ENCODE data around the gene ZBTB4. TPM values are rescaled to one million over a fixed set of nuclear protein-coding genes. Genes with fewer than 3 reads are reported as not detected.
A peak's percentile ranks its signal among the peaks of the same experiment; 100 is the strongest.

Gene ZBTB4
- total RNA-seq, 2 experiments from 2014 or later: 29.8 to 30.0 TPM

GRCh38 chr17:7468290-7468689 is 11.1 kb downstream of the ZBTB4 start:
- Mint-ChIP-seq H3K27me3 (ENCODE audit: low read depth) (no peaks in the 10 kb centered on the region), H3K9me3 (ENCODE audit: insufficient read depth) (no peaks in the 10 kb centered on the region), H3K4me1 (ENCODE audit: low read depth) (peaks cover 34% of the 10 kb centered on the region), H3K27ac (no peak overlapping the region), H3K36me3 (ENCODE audit: low read depth) (peaks cover 16% of the 10 kb centered on the region), H3K4me3 (no peak overlapping the region)
- POLR2A ChIA-PET: interaction anchor here (1.0 to 2.1 kb wide), 4 partner anchors 8 to 16 kb away, joined by 3 to 10 read pairs (median 5); partner anchors contain the start of genes POLR2A and ZBTB4
- ATAC-seq (no peak), DNase-seq (no peak)
- CTCF ChIA-PET: interaction anchor here (1.0 to 1.7 kb wide), 2 partner anchors 32 to 93 kb away, joined by 3 to 4 read pairs; no protein-coding TSS in a partner anchor

- peaks cover 31% of the 10 kb centered on the region for H3K4me1 Mint-ChIP-seq (ENCODE audit: low read depth)
- H3K4me3 Mint-ChIP-seq: no peak overlapping the region
- H3K27me3 Mint-ChIP-seq (ENCODE audit: low read depth): no peaks in the 10 kb centered on the region
- CTCF ChIA-PET: interaction anchor here (1.0 to 1.7 kb wide), 3 partner anchors 31 to 93 kb away, joined by 3 to 4 read pairs (median 4); no protein-coding TSS in a partner anchor
- ATAC-seq: no peak
- POLR2A ChIA-PET: interaction anchor here (1.0 to 2.1 kb wide), 4 partner anchors 9 to 17 kb away, joined by 3 to 10 read pairs (median 8); partner anchors contain the start of gene POLR2A
- H3K9me3 Mint-ChIP-seq (ENCODE audit: insufficient read depth): no peaks in the 10 kb centered on the region
- no peak for DNase-seq
- peak overlapping the region; percentile 64 for H3K27ac Mint-ChIP-seq
- peaks cover 18% of the 10 kb centered on the region for H3K36me3 Mint-ChIP-seq (ENCODE audit: low read depth)
Measured at GRCh38 chr17:7467498-7467897, 11.9 kb downstream of the ZBTB4 start.

GRCh38 chr17:7466639-7467341 is 12.6 kb downstream of the ZBTB4 start:
- H3K36me3 Mint-ChIP-seq (ENCODE audit: low read depth): peaks cover 18% of the 10 kb centered on the region
- ATAC-seq (no peak), DNase-seq (no peak)
- no peaks in the 10 kb centered on the region for H3K9me3 Mint-ChIP-seq (ENCODE audit: insufficient read depth)
- H3K4me1 Mint-ChIP-seq (ENCODE audit: low read depth): peaks cover 27% of the 10 kb centered on the region
- H3K4me3 Mint-ChIP-seq: no peak overlapping the region
- no peaks in the 10 kb centered on the region for H3K27me3 Mint-ChIP-seq (ENCODE audit: low read depth)
- ChIA-PET POLR2A (interaction anchor here (1.0 to 2.1 kb wide), 4 partner anchors 10 to 18 kb away, joined by 4 to 10 read pairs (median 8); partner anchors contain the start of genes POLR2A and ZBTB4), CTCF (interaction anchor here (1.0 to 1.7 kb wide), 3 partner anchors 30 to 94 kb away, joined by 4 read pairs; no protein-coding TSS in a partner anchor)
- H3K27ac Mint-ChIP-seq: peak overlapping the region; percentile 43

- DNase-seq: no peak
- Mint-ChIP-seq H3K4me3 (no peak overlapping the region), H3K4me1 (ENCODE audit: low read depth) (peaks cover 22% of the 10 kb centered on the region), H3K27ac (no peak overlapping the region), H3K9me3 (ENCODE audit: insufficient read depth) (no peaks in the 10 kb centered on the region), H3K36me3 (ENCODE audit: low read depth) (peaks cover 21% of the 10 kb centered on the region), H3K27me3 (ENCODE audit: low read depth) (no peaks in the 10 kb centered on the region)
- POLR2A ChIA-PET: interaction anchor here (1.0 to 2.1 kb wide), 4 partner anchors 9 to 18 kb away, joined by 4 to 10 read pairs (median 8); partner anchors contain the start of genes POLR2A and ZBTB4
- CTCF ChIA-PET: interaction anchor here (1.0 to 1.2 kb wide), 2 partner anchors 49 to 94 kb away, joined by 4 read pairs; no protein-coding TSS in a partner anchor
- ATAC-seq: no peak
Measured at GRCh38 chr17:7466318-7466638, 13.2 kb downstream of the ZBTB4 start.

GRCh38 chr17:7465597-7466275 is 13.7 kb downstream of the ZBTB4 start:
- H3K36me3 Mint-ChIP-seq (ENCODE audit: low read depth): peaks cover 26% of the 10 kb centered on the region
- DNase-seq (no peak), ATAC-seq (no peak)
- peaks cover 20% of the 10 kb centered on the region for H3K4me1 Mint-ChIP-seq (ENCODE audit: low read depth)
- H3K9me3 Mint-ChIP-seq (ENCODE audit: insufficient read depth): no peaks in the 10 kb centered on the region
- ChIA-PET POLR2A (interaction anchor here (0.6 to 2.1 kb wide), 4 partner anchors 11 to 19 kb away, joined by 3 to 10 read pairs (median 7); partner anchors contain the start of genes POLR2A and ZBTB4), CTCF (no interaction called here)
- H3K27me3 Mint-ChIP-seq (ENCODE audit: low read depth): no peaks in the 10 kb centered on the region
- no peak overlapping the region for H3K27ac Mint-ChIP-seq
- no peak overlapping the region for H3K4me3 Mint-ChIP-seq

- Mint-ChIP-seq H3K27me3 (ENCODE audit: low read depth) (no peaks in the 10 kb centered on the region), H3K4me1 (ENCODE audit: low read depth) (peaks cover 27% of the 10 kb centered on the region), H3K9me3 (ENCODE audit: insufficient read depth) (no peaks in the 10 kb centered on the region), H3K4me3 (no peak overlapping the region), H3K36me3 (ENCODE audit: low read depth) (peaks cover 38% of the 10 kb centered on the region), H3K27ac (no peak overlapping the region)
- ChIA-PET CTCF (interaction anchor here (0.9 kb wide), 1 partner anchor 18 kb away, joined by 7 read pairs; no protein-coding TSS in a partner anchor), POLR2A (interaction anchor here (3.6 kb wide), 1 partner anchor 21 kb away, joined by 19 read pairs; the partner anchor contains the start of gene POLR2A)
- DNase-seq (no peak), ATAC-seq (no peak)
Measured at GRCh38 chr17:7464081-7464480, 15.3 kb downstream of the ZBTB4 start.

GRCh38 chr17:7463372-7463846 is 16.0 kb downstream of the ZBTB4 start:
- no peaks in the 10 kb centered on the region for H3K9me3 Mint-ChIP-seq (ENCODE audit: insufficient read depth)
- no peaks in the 10 kb centered on the region for H3K27me3 Mint-ChIP-seq (ENCODE audit: low read depth)
- ChIA-PET CTCF (no interaction called here), POLR2A (interaction anchor here (1.0 to 3.6 kb wide), 2 partner anchors 12 to 21 kb away, joined by 4 to 19 read pairs; partner anchors contain the start of gene POLR2A)
- DNase-seq (no peak), ATAC-seq (no peak)
- peaks cover 26% of the 10 kb centered on the region for H3K4me1 Mint-ChIP-seq (ENCODE audit: low read depth)
- peaks cover 45% of the 10 kb centered on the region for H3K36me3 Mint-ChIP-seq (ENCODE audit: low read depth)
- no peak overlapping the region for H3K4me3 Mint-ChIP-seq
- no peak overlapping the region for H3K27ac Mint-ChIP-seq

- POLR2A ChIA-PET: interaction anchor here (0.6 to 3.6 kb wide), 5 partner anchors 13 to 268 kb away, joined by 3 to 19 read pairs (median 4); partner anchors contain the start of genes POLR2A and ZBTB4
- ATAC-seq (no peak), DNase-seq (no peak)
- H3K36me3 Mint-ChIP-seq (ENCODE audit: low read depth): peaks cover 46% of the 10 kb centered on the region
- H3K9me3 Mint-ChIP-seq (ENCODE audit: insufficient read depth): no peaks in the 10 kb centered on the region
- no peak overlapping the region for H3K4me3 Mint-ChIP-seq
- H3K27ac Mint-ChIP-seq: no peak overlapping the region
- H3K4me1 Mint-ChIP-seq (ENCODE audit: low read depth): peaks cover 26% of the 10 kb centered on the region
- CTCF ChIA-PET: interaction anchor here (1.6 kb wide), 1 partner anchor 17 kb away, joined by 3 read pairs; the partner anchor contains the start of gene ZBTB4
- no peaks in the 10 kb centered on the region for H3K27me3 Mint-ChIP-seq (ENCODE audit: low read depth)
Measured at GRCh38 chr17:7462474-7463371, 16.7 kb downstream of the ZBTB4 start.

GRCh38 chr17:7460850-7461660 is 18.4 kb downstream of the ZBTB4 start:
- no peaks in the 10 kb centered on the region for H3K9me3 Mint-ChIP-seq (ENCODE audit: insufficient read depth)
- H3K36me3 Mint-ChIP-seq (ENCODE audit: low read depth): peaks cover 43% of the 10 kb centered on the region
- H3K27me3 Mint-ChIP-seq (ENCODE audit: low read depth): no peaks in the 10 kb centered on the region
- ChIA-PET POLR2A (interaction anchor here (1.9 to 3.6 kb wide), 2 partner anchors 19 to 24 kb away, joined by 5 to 19 read pairs; partner anchors contain the start of genes POLR2A and ZBTB4), CTCF (interaction anchor here (1.3 to 1.6 kb wide), 2 partner anchors 19 to 41 kb away, joined by 3 to 4 read pairs; partner anchors contain the start of gene ZBTB4)
- H3K4me3 Mint-ChIP-seq: no peak overlapping the region
- no peak for DNase-seq
- ATAC-seq: no peak
- H3K27ac Mint-ChIP-seq: no peak overlapping the region
- H3K4me1 Mint-ChIP-seq (ENCODE audit: low read depth): peaks cover 24% of the 10 kb centered on the region

GRCh38 chr17:7459961-7460545 is 19.4 kb downstream of the ZBTB4 start:
- ATAC-seq (no peak), DNase-seq (no peak)
- H3K27ac Mint-ChIP-seq: no peak overlapping the region
- POLR2A ChIA-PET: interaction anchor here (3.6 kb wide), 1 partner anchor 25 kb away, joined by 19 read pairs; the partner anchor contains the start of gene POLR2A
- CTCF ChIA-PET: interaction anchor here (1.3 kb wide), 1 partner anchor 42 kb away, joined by 4 read pairs; no protein-coding TSS in a partner anchor
- H3K4me3 Mint-ChIP-seq: no peak overlapping the region
- H3K36me3 Mint-ChIP-seq (ENCODE audit: low read depth): peaks cover 44% of the 10 kb centered on the region
- peaks cover 27% of the 10 kb centered on the region for H3K4me1 Mint-ChIP-seq (ENCODE audit: low read depth)
- no peaks in the 10 kb centered on the region for H3K9me3 Mint-ChIP-seq (ENCODE audit: insufficient read depth)
- no peaks in the 10 kb centered on the region for H3K27me3 Mint-ChIP-seq (ENCODE audit: low read depth)

Data from activated CD8-positive, alpha-beta T cell treated with anti-CD3 and anti-CD28 coated beads, Interleukin-2, amount 10 ng/mL, durations not matched to agents 7 days and 5 days (primary cell).